ENCODE results near the gene ARF3.

DNA sequence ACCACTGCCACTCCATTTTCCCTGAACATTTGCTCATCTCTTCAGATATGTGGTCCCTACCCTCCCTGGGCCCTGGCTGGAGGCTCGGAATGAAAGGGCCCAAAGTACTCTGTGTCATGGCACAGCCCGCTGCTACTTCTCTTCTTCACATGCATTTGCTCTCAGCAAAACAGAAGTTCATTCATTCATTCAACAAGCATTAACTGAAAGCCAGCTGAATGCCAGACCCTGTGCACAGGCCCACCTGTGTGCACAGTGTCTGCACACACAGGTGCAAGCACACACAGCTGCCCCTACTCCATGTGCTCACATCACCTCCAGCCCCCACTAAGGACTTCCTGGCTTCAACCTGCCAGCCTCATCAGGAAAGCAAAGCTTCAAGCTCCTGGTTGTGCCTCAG lies 28.6 kb upstream of the ARF3 start:
- TF ChIP-seq CEBPB (IDR thresholded peaks at IDR 0.05; ENCODE audit: low read depth) (no peak), YY1 (IDR thresholded peaks at IDR 0.05; ENCODE audit: extremely low read depth, insufficient replicate concordance, low read depth, low read length) (no peak), CTCF (IDR thresholded peaks at IDR 0.05 in 2 of 3, conservative IDR thresholded peaks at IDR 0.05 in 1 of 3; ENCODE audit: borderline replicate concordance in 1 of 3, insufficient read depth in 1 of 3, low read depth in 2 of 3, low read length in 2 of 3) (no peak), RAD21 (IDR thresholded peaks at IDR 0.05; ENCODE audit: low read depth) (no peak), POLR2AphosphoS5 (IDR thresholded peaks at IDR 0.05; ENCODE audit: low read depth, low read length) (no peak), TCF7L2 (IDR thresholded peaks at IDR 0.05; ENCODE audit: borderline replicate concordance, extremely low read depth, insufficient read depth, insufficient read length) (no peak), ATF3 (IDR thresholded peaks at IDR 0.05) (no peak), SP1 (IDR thresholded peaks at IDR 0.05; ENCODE audit: low read depth) (no peak), ZNF274 (IDR thresholded peaks at IDR 0.05; ENCODE audit: low read depth, low read length) (no peak), REST (IDR thresholded peaks at IDR 0.05; ENCODE audit: low read depth) (no peak), POLR2A (IDR thresholded peaks at IDR 0.05; ENCODE audit: borderline replicate concordance, extremely low read depth, insufficient read depth, insufficient read length) (no peak), EZH2 (IDR thresholded peaks at IDR 0.05) (no peak), JUND (IDR thresholded peaks at IDR 0.05) (no peak)
- TF ChIP-seq, protein P1, sequence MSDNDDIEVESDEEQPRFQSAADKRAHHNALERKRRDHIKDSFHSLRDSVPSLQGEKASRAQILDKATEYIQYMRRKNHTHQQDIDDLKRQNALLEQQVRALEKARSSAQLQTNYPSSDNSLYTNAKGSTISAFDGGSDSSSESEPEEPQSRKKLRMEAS (IDR thresholded peaks at IDR 0.05) = no peak

Measured in HCT116 (cell line).